Testis (tissue), 3 donors: Measurements from ENCODE around the gene TFAP2C. TPM values are rescaled to one million over a fixed set of nuclear protein-coding genes. Genes with fewer than 3 reads are reported as not detected.

ENCODE experiments used
- DNase-seq: peaks from one replicate; pipeline ENCODE4 v3.0.0-alpha.2; 2019
- H3K27ac ChIP-seq, 2 donors: fragments of 200-600 bp; sonication (generic); one replicate each; pipeline ENCODE4 v1.5.1; 2019
- H3K27me3 ChIP-seq: fragments of 200-600 bp; sonication (generic); one replicate; pipeline ENCODE4 v1.5.1; 2019
- H3K36me3 ChIP-seq: fragments of 200-600 bp; sonication (generic); one replicate; pipeline ENCODE4 v1.5.1; 2017; ENCODE audit warnings: low read depth; ENCODE audit errors: missing control alignments
- H3K4me1 ChIP-seq: fragments of 200-600 bp; sonication (generic); one replicate; pipeline ENCODE4 v1.5.1; 2019
- H3K4me3 ChIP-seq, 2 donors: fragments of 200-600 bp; sonication (generic); one replicate each; pipeline ENCODE4 v1.5.1; 2017 to 2019
- H3K9me3 ChIP-seq: fragments of 200-600 bp; sonication (generic); one replicate; pipeline ENCODE4 v1.5.1; 2017
- CTCF ChIP-seq, 3 experiments: fragments of 450-650 bp in 2 of 3; fragments of 200-600 bp in 1 of 3; sonication (generic) in 1 of 3; IDR thresholded peaks; one replicate each; pipeline ENCODE4 v1.5.1; 2016 to 2019; ENCODE audit warnings: antibody characterized with exemption in 3 of 3, mild to moderate bottlenecking in 2 of 3, moderate library complexity in 1 of 3
- POLR2A ChIP-seq: fragments of 450-650 bp; IDR thresholded peaks from one replicate; pipeline ENCODE4 v1.6.1; 2017; ENCODE audit warnings: antibody characterized with exemption, mild to moderate bottlenecking, moderate library complexity
- WGBS, 2 donors: methylation state at CpG; one replicate each; pipeline ENCODE4 v1.1.5; 2018; 5-methylcytosine and 5-hydroxymethylcytosine counted together
- intact Hi-C: fragments of 100-400 bp; cut with DNase I; formaldehyde crosslinking; loops from one replicate; pipeline ENCODE4 v1.15.1; 2023; ENCODE audit warnings: low total_unique reads
- polyA plus RNA-seq: library from polyadenylated mRNA; stranded (reverse); fragments of 350-450 nt; fragmentation: Illumina TruSeq; extraction: RNeasy Lipid Tissue Mini Kit (QIAGEN cat#74804); gene quantifications from one replicate; pipeline ENCODE4 v1.2.3, GENCODE V29; 2014; ENCODE audit warnings: low read depth, low replicate concordance; ENCODE audit not compliant: insufficient read depth
- total RNA-seq, 2 donors: library from RNA; depleted of rRNA; stranded (reverse); fragments of >200 nt; gene quantifications; one replicate each; pipeline ENCODE4 v1.2.3, GENCODE V29; 2016

TFAP2C gene
- total and polyA plus RNA-seq, 3 donors from 2014 or later: 1.3 to 1.9 (median 1.4) TPM

GRCh38 chr20:56587307-56588041 lies 41.6 kb upstream of the TFAP2C start:
- H3K9me3 ChIP-seq: no peaks in the 10 kb centered on the region
- H3K36me3 ChIP-seq: no peaks in the 10 kb centered on the region
- no peak for TF ChIP-seq CTCF (IDR thresholded peaks at IDR 0.05)
- TF ChIP-seq POLR2A: no peak
- H3K27ac ChIP-seq: peak overlapping the region; percentile 40 to 45
- WGBS, 2 donors: 29 to 47% methylated on average over 7 of the region's 7 CpGs
- intact Hi-C loops: no loop called here
- H3K27me3 ChIP-seq: no peaks in the 10 kb centered on the region
- no peak overlapping the region for H3K4me3 ChIP-seq
- H3K4me1 ChIP-seq: no peaks in the 10 kb centered on the region
- peak; percentile 75 for DNase-seq

- H3K36me3 ChIP-seq: no peaks in the 10 kb centered on the region
- H3K27ac ChIP-seq: no peak overlapping the region
- no peak for DNase-seq
- H3K9me3 ChIP-seq: no peaks in the 10 kb centered on the region
- intact Hi-C loops: no loop called here
- WGBS, 2 donors: 78 to 84% methylated on average over 3 of the region's 3 CpGs
- TF ChIP-seq CTCF (IDR thresholded peaks at IDR 0.05) (no peak), POLR2A (no peak)
- H3K4me3 ChIP-seq: no peak overlapping the region
- H3K4me1 ChIP-seq: no peaks in the 10 kb centered on the region
- no peaks in the 10 kb centered on the region for H3K27me3 ChIP-seq
These were observed 40.1 kb upstream of the TFAP2C start for GRCh38 chr20:56588996-56589395.

GRCh38 chr20:56589633-56590032 lies 39.5 kb upstream of the TFAP2C start:
- H3K36me3 ChIP-seq: no peaks in the 10 kb centered on the region
- intact Hi-C loops: no loop called here
- TF ChIP-seq CTCF (IDR thresholded peaks at IDR 0.05) (no peak), POLR2A (no peak)

GRCh38 chr20:56590888-56591287 lies 38.2 kb upstream of the TFAP2C start:
- Histone ChIP-seq H3K4me3 (no peak overlapping the region), H3K36me3 (no peaks in the 10 kb centered on the region), H3K4me1 (no peaks in the 10 kb centered on the region), H3K9me3 (no peaks in the 10 kb centered on the region), H3K27ac (no peak overlapping the region), H3K27me3 (no peaks in the 10 kb centered on the region)
- WGBS, 2 donors: 52 to 64% methylated on average over 6 of the region's 6 CpGs
- TF ChIP-seq POLR2A (no peak), CTCF (IDR thresholded peaks at IDR 0.05) (no peak)
- intact Hi-C loops: no loop called here
- DNase-seq: no peak

More at GRCh38 chr20:56589633-56590032, 39.5 kb upstream of the TFAP2C start:
- no peak for DNase-seq
- Histone ChIP-seq H3K9me3 (no peaks in the 10 kb centered on the region), H3K4me3 (no peak overlapping the region), H3K4me1 (no peaks in the 10 kb centered on the region), H3K27me3 (no peaks in the 10 kb centered on the region), H3K27ac (no peak overlapping the region)
- 83 to 94% methylated on average over 5 of the region's 5 CpGs for WGBS, 2 donors

GRCh38 chr20:56592211-56592610 lies 36.9 kb upstream of the TFAP2C start:
- DNase-seq: no peak
- Histone ChIP-seq H3K27me3 (no peaks in the 10 kb centered on the region), H3K9me3 (no peaks in the 10 kb centered on the region), H3K27ac (no peak overlapping the region), H3K36me3 (no peaks in the 10 kb centered on the region), H3K4me1 (no peaks in the 10 kb centered on the region), H3K4me3 (no peak overlapping the region)
- no peak for TF ChIP-seq CTCF (IDR thresholded peaks at IDR 0.05)
- no peak for TF ChIP-seq POLR2A
- intact Hi-C loops: no loop called here
